Effector memory CD4-positive, alpha-beta T cell (primary cell): ENCODE results near the gene LMOD1.
"Not testable (repeated sequence)": the region's sequence is repeated elsewhere in the genome, so short reads cannot be mapped to it uniquely, and the experiment has no call there.

Source experiments
- DNase-seq, 3 donors: peaks; one replicate each; pipeline ENCODE4 v3.0.0-alpha.2; 2020
- H3K27ac ChIP-seq: 2 replicates; pipeline ENCODE4 v1.7.0; 2013; ENCODE audit warnings: mild to moderate bottlenecking, low read length, moderate library complexity; ENCODE audit not compliant: insufficient read depth, poor library complexity, severe bottlenecking
- H3K27me3 ChIP-seq: replicated peaks from 2 replicates; pipeline ENCODE4 v1.7.0; 2013; ENCODE audit warnings: mild to moderate bottlenecking, low read length; ENCODE audit not compliant: insufficient read depth, control insufficient read depth, poor library complexity, severe bottlenecking
- H3K36me3 ChIP-seq: 2 replicates; pipeline ENCODE4 v1.7.0; 2013; ENCODE audit warnings: mild to moderate bottlenecking, low read length, moderate library complexity; ENCODE audit not compliant: control insufficient read depth, insufficient read depth
- H3K4me1 ChIP-seq: 2 replicates; pipeline ENCODE4 v1.7.0; 2013; ENCODE audit warnings: low read length, mild to moderate bottlenecking; ENCODE audit not compliant: control insufficient read depth, insufficient read depth, poor library complexity, severe bottlenecking
- H3K4me3 ChIP-seq: 2 replicates; pipeline ENCODE4 v1.7.0; 2013; ENCODE audit warnings: low read length, low read depth, mild to moderate bottlenecking; ENCODE audit not compliant: insufficient read depth, poor library complexity, severe bottlenecking
- H3K9me3 ChIP-seq: 2 replicates; pipeline ENCODE4 v1.7.0; 2013; ENCODE audit warnings: mild to moderate bottlenecking, low read length, moderate library complexity; ENCODE audit not compliant: control insufficient read depth

LMOD1 gene

DNA sequence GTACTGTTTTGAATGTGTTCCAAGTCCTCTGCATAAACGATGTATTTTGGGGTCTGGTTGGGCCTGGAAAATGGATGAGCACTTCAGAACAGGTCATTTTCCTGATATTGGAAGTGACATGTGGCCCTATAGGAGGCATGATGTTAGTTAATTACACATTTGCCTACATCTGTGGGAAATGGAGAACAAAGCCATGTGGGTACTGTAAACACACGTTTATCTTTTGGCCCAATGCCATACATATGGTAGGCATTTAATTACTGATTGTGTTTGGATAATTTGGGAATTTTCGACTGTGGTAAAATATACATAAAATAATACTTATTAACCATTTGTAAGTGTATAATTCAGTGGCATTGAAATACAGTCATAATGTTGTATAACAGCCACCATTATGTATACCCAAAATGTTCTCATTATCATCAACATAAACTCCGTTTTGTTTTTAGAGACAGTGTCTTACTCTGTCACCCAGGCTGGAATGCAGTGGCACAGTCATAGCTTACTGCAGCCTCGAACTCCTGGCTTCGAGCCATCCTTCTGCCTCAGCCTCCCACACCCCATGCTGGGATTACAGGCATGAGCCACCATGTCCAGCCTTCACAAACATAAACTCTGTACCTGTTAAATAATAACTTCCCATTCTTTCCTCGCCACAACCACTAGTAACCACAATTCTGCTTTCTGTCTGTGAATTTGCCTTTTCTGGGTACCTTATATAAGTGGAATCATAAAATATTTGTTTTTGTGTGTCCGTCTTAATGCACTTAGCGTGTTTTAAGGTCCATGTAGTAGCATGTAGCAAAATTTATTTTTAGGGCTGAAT is 24.2 kb upstream of the LMOD1 start:
- DNase-seq, result no peak
- Histone ChIP-seq H3K27me3 (no peaks in the 10 kb centered on the region), H3K36me3 (peaks cover 34% of the 10 kb centered on the region), H3K4me1 (no peaks in the 10 kb centered on the region), H3K9me3 (no peaks in the 10 kb centered on the region), H3K27ac (no peak overlapping the region), H3K4me3 (no peak overlapping the region)

DNA sequence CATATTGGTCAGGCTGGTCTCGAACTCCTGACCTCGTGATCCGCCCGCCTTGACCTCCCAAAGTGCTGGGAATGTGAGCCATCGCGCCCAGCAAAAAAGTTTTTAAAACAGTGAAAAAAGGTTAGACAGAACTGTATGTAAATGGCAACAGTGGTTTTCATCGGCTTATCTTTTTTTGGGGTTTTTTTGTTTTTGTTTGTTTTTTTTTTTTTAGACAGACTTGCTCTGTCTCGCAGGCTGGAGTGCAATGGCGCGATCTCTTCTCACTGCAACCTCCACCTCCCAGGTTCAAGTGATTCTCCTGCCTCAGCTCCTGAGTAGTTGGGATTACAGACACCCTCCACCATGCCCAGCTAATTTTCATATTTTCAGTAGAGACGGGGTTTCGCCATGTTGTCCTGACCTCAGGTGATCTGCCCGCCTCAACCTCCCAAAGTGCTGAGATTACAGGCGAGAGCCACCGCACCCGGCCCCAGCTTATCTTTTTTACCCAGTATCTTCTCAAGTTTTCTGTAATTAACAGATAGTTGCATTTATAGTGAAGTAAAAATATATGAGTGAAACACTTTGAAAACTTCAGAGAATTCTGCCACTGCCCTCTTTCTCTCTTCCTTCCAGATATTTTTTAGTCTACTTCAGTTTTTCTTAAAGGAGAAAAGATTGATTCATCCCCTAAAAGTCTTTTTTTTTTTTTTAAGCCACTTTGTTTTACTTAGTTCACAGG is 22.0 kb upstream of the LMOD1 start:
- H3K4me1 ChIP-seq, result no peaks in the 10 kb centered on the region
- no peaks in the 10 kb centered on the region for H3K9me3 ChIP-seq
- H3K36me3 ChIP-seq, result peaks cover 49% of the 10 kb centered on the region
- no peaks in the 10 kb centered on the region for H3K27me3 ChIP-seq
- H3K4me3 ChIP-seq, result no peak overlapping the region
- no peak overlapping the region for H3K27ac ChIP-seq
- no peak for DNase-seq

DNA sequence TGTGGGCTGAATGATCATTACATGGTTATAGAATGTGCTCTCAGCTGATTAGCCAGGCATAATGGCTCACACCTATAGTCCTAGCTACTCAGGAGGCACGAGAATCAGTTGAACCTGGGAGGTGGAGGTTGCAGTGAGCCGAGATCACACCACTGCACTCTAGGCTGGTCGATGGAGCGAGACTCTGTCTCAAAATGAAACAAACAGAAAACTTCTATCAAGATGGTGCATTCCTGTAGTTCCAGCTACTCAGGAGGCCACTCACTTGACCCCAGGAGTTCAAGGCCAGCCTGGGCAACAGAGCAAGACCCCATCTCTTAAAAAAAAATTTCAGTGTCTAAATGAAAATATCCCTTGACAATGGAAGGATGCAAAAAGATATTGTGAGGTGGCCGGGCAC is 19.8 kb upstream of the LMOD1 start:
- DNase-seq, result no peak
- Histone ChIP-seq H3K4me3 (no peak overlapping the region), H3K27ac (no peak overlapping the region), H3K36me3 (peaks cover 67% of the 10 kb centered on the region), H3K9me3 (no peaks in the 10 kb centered on the region), H3K27me3 (no peaks in the 10 kb centered on the region), H3K4me1 (no peaks in the 10 kb centered on the region)

DNA sequence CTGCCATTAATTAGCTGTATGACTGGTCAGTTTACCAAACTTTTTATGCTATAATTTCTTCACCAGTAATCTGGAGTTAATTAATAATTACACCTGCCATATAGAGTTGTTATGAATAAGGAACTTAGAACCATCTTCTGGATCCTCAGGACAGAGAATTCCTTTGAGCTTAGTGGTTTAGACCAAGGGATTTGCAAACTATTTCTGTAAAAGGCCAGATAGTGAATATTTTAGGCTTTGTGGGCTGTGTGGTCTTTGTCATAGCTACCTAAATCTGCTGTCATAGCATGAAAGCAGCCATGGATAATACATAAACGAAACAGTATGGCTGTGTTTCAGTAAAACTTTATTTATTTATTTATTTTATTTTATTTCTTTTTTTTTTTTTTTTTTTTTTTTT is 17.9 kb upstream of the LMOD1 start:
- H3K9me3 ChIP-seq, result no peaks in the 10 kb centered on the region
- peaks cover 56% of the 10 kb centered on the region for H3K36me3 ChIP-seq
- no peak overlapping the region for H3K27ac ChIP-seq
- no peak overlapping the region for H3K4me3 ChIP-seq
- DNase-seq, result no peak
- H3K27me3 ChIP-seq, result no peaks in the 10 kb centered on the region
- no peaks in the 10 kb centered on the region for H3K4me1 ChIP-seq

DNA sequence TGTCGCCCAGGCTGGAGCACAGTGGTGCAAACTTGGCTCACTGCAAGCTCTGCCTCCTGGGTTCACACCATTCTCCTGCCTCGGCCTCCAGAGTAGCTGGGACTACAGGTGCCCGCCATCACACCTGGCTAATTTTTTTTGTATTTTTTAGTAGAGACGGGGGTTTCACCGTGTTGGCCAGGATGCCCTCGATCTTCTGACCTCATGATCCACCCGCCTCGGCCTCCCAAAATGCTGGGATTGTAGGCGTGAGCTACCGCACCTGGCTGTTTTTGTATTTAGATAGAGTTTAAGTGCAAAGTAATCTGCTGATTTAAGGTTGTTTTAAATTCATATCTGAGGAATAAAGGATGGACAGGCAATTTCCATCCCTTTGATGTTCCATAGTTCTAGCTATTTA is 16.0 kb upstream of the LMOD1 start:
- H3K4me1 ChIP-seq, H3K9me3 ChIP-seq, H3K27ac ChIP-seq, DNase-seq, H3K27me3 ChIP-seq, H3K4me3 ChIP-seq: not testable (repeated sequence)
- H3K36me3 ChIP-seq, result peaks cover 50% of the 10 kb centered on the region

DNA sequence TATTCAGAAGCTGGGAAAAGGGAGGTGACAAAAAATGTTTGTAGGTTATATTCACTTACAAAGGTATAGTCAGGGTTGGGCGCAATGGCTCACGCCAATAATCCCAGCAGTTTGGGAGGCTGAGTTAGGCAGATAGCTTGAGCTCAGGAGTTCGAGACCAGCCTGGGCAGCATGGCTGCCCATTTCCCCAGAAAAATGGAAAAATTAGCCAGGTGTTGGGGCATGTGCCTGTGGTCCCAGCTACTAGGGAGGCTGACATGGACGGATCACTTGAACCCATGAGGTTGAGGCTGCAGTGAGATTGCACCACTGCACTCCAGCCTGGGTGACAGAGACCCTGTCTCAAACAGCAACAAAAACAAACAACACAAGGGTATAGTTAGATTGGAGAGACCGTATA is 12.0 kb upstream of the LMOD1 start:
- DNase-seq, result no peak
- H3K27me3 ChIP-seq, result no peaks in the 10 kb centered on the region
- H3K36me3 ChIP-seq, result peaks cover 27% of the 10 kb centered on the region
- H3K27ac ChIP-seq, result no peak overlapping the region
- no peaks in the 10 kb centered on the region for H3K9me3 ChIP-seq
- H3K4me3 ChIP-seq, result no peak overlapping the region
- H3K4me1 ChIP-seq, result peaks cover 11% of the 10 kb centered on the region

DNA sequence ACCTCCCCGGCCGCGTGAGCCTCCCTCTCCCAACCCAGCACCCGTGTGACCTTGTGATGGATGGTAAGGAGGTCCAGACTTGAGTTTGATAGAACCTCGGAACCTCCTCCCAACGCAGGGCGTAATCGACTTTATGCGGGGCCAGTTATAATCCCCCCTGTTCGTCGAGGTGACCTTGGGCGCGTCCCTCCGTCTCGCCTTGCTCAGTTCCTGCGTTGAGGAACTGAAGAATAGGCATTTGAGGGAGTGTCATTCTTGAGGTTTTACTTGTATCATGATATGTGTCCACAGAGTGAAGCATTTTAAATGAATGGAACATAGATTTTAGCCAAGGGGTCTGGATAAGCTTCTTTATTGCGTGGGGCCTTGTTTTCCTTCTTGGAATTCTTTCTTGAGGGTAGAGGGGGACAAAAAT is 9.4 kb upstream of the LMOD1 start:
- no peaks in the 10 kb centered on the region for H3K27me3 ChIP-seq
- H3K36me3 ChIP-seq, result peaks cover 10% of the 10 kb centered on the region
- H3K27ac ChIP-seq, result peak overlapping the region; percentile 84
- peaks cover 11% of the 10 kb centered on the region for H3K4me1 ChIP-seq
- no peak for DNase-seq
- H3K9me3 ChIP-seq, result no peaks in the 10 kb centered on the region
- H3K4me3 ChIP-seq, result peak overlapping the region; percentile 96

DNA sequence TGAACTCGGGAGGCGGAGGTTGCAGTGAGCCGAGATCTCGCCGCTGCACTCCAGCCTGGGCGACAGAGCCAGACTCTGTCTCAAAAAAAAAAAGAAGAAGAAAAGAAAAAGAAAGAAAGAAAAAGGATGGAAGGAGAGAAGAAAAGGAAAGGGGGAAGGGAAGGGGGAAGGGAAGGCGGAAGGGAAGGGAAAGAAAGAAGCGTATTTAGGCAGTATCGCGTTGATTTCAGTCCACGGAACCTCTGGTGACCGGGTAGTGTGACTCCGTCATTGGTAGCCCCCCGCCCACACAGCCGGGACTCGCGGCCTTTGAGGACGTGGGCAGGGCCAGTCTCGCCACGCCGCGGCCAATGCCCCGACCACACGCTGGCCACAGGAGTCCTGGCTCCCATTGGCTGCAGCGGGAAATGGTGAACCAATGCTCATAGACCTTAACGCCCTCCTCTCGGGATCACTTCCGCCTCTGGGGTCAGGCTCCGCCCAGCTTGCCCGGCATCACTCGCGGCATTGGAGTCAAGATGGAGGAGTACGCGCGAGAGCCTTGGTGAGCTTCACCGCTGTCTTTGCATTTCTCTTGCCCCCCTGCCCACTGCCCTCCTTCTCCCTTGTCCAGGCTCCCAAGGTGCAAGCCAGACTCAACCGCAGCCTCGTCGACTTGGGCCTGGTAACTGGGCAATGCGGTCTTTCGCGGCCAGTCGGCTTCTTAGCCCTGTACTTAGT is 8.8 kb upstream of the LMOD1 start, which contains the start of gene TIMM17A:
Gene TIMM17A, plus strand, starts transcription at position 495 of the 720 bp plus-strand sequence. Its CDS starts 24 bp downstream, at position 519.
- peaks cover 11% of the 10 kb centered on the region for H3K4me1 ChIP-seq
- H3K9me3 ChIP-seq, result no peaks in the 10 kb centered on the region
- peak within 1 kb of the TSS; percentile 96 for H3K4me3 ChIP-seq
- H3K27me3 ChIP-seq, result no peaks in the 10 kb centered on the region
- DNase-seq, result peak; percentile 87 to 90 (median 87)
- H3K36me3 ChIP-seq, result peaks cover 10% of the 10 kb centered on the region
- H3K27ac ChIP-seq, result peak within 1 kb of the TSS; percentile 84

DNA sequence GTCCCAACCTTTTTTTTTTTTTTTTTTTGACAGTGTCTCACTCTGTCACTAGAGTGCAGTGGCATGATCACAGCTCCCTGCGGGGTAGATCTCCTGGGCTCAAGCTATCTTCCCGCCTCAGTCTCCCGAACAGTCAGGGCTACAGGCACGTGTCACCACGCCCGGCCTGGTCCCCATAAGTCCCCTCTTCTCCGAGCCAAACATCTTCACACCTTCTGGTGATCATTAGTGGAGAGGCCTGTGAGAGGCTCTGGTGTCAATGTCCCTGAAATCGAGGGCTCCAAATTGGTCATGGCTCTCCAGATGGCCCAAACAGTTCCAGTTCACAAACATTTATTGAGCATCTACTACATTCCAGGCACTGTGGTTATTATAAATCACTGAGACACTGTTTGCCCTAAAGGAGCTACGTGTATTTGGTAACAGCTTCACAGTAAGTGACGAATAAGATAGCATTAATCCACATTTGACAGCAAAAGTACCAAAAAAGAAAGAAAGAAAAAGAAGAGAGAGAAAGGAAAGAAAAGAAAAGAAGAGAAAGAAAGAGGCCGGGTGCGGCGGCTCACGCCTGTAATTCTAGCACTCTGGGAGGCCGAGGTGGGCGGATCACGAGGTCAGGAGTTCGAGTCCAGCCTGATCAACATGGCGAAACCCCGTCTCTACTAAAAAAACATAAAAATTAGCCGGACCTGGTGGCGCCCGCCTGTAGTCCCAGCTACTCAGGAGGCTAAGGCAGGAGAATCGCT is 8.1 kb upstream of the LMOD1 start:
- DNase-seq, result no peak
- H3K36me3 ChIP-seq, result peaks cover 10% of the 10 kb centered on the region
- H3K27ac ChIP-seq, result peak overlapping the region; percentile 84
- no peaks in the 10 kb centered on the region for H3K27me3 ChIP-seq
- H3K4me3 ChIP-seq, result peak overlapping the region; percentile 96
- H3K4me1 ChIP-seq, result peaks cover 11% of the 10 kb centered on the region
- no peaks in the 10 kb centered on the region for H3K9me3 ChIP-seq
